Hepatocyte (in vitro differentiated cells): ENCODE data around the gene KIF5C.
"Not testable (repeated sequence)": the region's sequence is repeated elsewhere in the genome, so short reads cannot be mapped to it uniquely, and the experiment has no call there.

Source experiments
- CTCF ChIP-seq: fragments of 200-600 bp; sonication (generic); IDR thresholded peaks from 2 replicates; pipeline ENCODE4 v1.5.1; 2016; ENCODE audit warnings: antibody characterized with exemption, mild to moderate bottlenecking; ENCODE audit not compliant: poor library complexity
- EZH2phosphoT487 ChIP-seq: fragments of 200-600 bp; sonication (generic); IDR thresholded peaks from one replicate; pipeline ENCODE4 v1.6.1; 2018; ENCODE audit warnings: antibody characterized with exemption, mild to moderate bottlenecking, low read depth, moderate library complexity; ENCODE audit not compliant: unreplicated experiment, severe bottlenecking

DNA sequence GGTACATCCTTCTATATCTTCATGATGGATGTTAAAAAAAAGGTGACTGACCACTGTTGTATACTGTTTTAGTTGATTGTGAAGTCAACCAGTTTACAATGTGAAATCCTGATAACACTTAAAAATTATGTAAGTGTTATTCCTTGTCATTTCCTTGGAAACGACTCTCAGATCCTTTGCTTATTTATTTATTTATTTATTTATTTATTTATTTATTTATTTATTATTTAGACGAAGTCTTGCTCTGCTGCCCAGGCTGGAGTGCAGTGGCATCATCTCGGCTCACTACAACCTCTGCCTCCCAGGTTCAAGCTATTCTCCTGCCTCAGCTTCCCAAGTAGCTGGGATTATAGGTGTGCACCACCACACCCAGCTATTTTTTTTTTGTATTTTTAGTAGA, 105.5 kb downstream of the KIF5C start:
- not testable (repeated sequence) for TF ChIP-seq CTCF, EZH2phosphoT487
